NCI-H146 (cell line): ENCODE measurements around the gene TSSK3.

Source experiments
- DNase-seq: peaks from one replicate; lab custom pipeline; 2025; lab: John Stamatoyannopoulos, UW

Gene TSSK3

GRCh38 chr1:32400876-32401631 lies 38.7 kb downstream of the TSSK3 start:
- peak; percentile 70 for DNase-seq

GRCh38 chr1:32404946-32405345 lies 42.6 kb downstream of the TSSK3 start:
- no peak for DNase-seq

GRCh38 chr1:32405672-32406467 lies 43.5 kb downstream of the TSSK3 start:
- DNase-seq, result no peak

- DNase-seq, result peak; percentile 75
Observed at GRCh38 chr1:32406629-32407111, 44.3 kb downstream of the TSSK3 start.

- no peak for DNase-seq
Observed at GRCh38 chr1:32411261-32411660, 48.9 kb downstream of the TSSK3 start.

GRCh38 chr1:32413507-32414185 lies 51.3 kb downstream of the TSSK3 start:
- DNase-seq, result peak; percentile 10
